ENCODE data around the gene SEC11A. TPM values are rescaled to one million over a fixed set of nuclear protein-coding genes. Genes with fewer than 3 reads are reported as not detected.

SEC11A gene
- 100 to 1,000 TPM; 159 to 160 TPM for total RNA-seq
- polyA plus RNA-seq (ENCODE audit: insufficient read length in 6 of 6) = 100 to 1,000 TPM; 239 to 279 (median 268) TPM
- long read RNA-seq, donor 1, transcript SEC11A-201 (6 exons, 1,656 nt) = minor isoform, 125 of 386 reads
- long read RNA-seq, donor 1, transcript SEC11A-207 (1 exons, 2,204 nt) = major isoform, 232 of 386 reads
- long read RNA-seq, donor 1, transcript SEC11A-202 (7 exons, 1,223 nt) = minor isoform, 8 of 386 reads
- long read RNA-seq, donor 1, transcript SEC11A-206 (2 exons, 3,626 nt) = minor isoform, 12 of 386 reads
- long read RNA-seq, donor 1, partial matches to known transcripts = 7 of 386 reads
- long read RNA-seq, donor 1, other reads (novel, unspliced or antisense) = 0 of 386 reads
- long read RNA-seq, donor 2, transcript SEC11A-207 (1 exons, 2,204 nt) = major isoform, 179 of 333 reads
- long read RNA-seq, donor 2, transcript SEC11A-206 (2 exons, 3,626 nt) = minor isoform, 9 of 333 reads
- long read RNA-seq, donor 2, transcript SEC11A-201 (6 exons, 1,656 nt) = minor isoform, 107 of 333 reads
- long read RNA-seq, donor 2, transcript SEC11A-202 (7 exons, 1,223 nt) = minor isoform, 9 of 333 reads
- long read RNA-seq, donor 2, partial matches to known transcripts = 24 of 333 reads
- long read RNA-seq, donor 2, other reads (novel, unspliced or antisense) = 0 of 333 reads
- long read RNA-seq, donor 3, transcript SEC11A-201 (6 exons, 1,656 nt) = minor isoform, 107 of 311 reads
- long read RNA-seq, donor 3, transcript SEC11A-207 (1 exons, 2,204 nt) = major isoform, 191 of 311 reads
- long read RNA-seq, donor 3, transcript SEC11A-206 (2 exons, 3,626 nt) = minor isoform, 7 of 311 reads
- long read RNA-seq, donor 3, partial matches to known transcripts = 0 of 311 reads
- long read RNA-seq, donor 3, other reads (novel, unspliced or antisense) = 0 of 311 reads
- long read RNA-seq, donor 4, transcript SEC11A-202 (7 exons, 1,223 nt) = minor isoform, 10 of 188 reads
- long read RNA-seq, donor 4, transcript SEC11A-201 (6 exons, 1,656 nt) = major isoform, 158 of 188 reads
- long read RNA-seq, donor 4, transcript SEC11A-207 (1 exons, 2,204 nt) = minor isoform, 7 of 188 reads
- long read RNA-seq, donor 4, partial matches to known transcripts = 5 of 188 reads
- long read RNA-seq, donor 4, other reads (novel, unspliced or antisense) = 2 of 188 reads
- long read RNA-seq, donor 5, transcript SEC11A-207 (1 exons, 2,204 nt) = major isoform, 152 of 257 reads
- long read RNA-seq, donor 5, transcript SEC11A-202 (7 exons, 1,223 nt) = minor isoform, 5 of 257 reads
- long read RNA-seq, donor 5, transcript SEC11A-201 (6 exons, 1,656 nt) = minor isoform, 87 of 257 reads
- long read RNA-seq, donor 5, transcript SEC11A-206 (2 exons, 3,626 nt) = minor isoform, 8 of 257 reads
- long read RNA-seq, donor 5, partial matches to known transcripts = 0 of 257 reads
- long read RNA-seq, donor 5, other reads (novel, unspliced or antisense) = 0 of 257 reads
- long read RNA-seq, donor 6, transcript SEC11A-207 (1 exons, 2,204 nt) = major isoform, 271 of 469 reads
- long read RNA-seq, donor 6, transcript SEC11A-202 (7 exons, 1,223 nt) = minor isoform, 11 of 469 reads
- long read RNA-seq, donor 6, transcript SEC11A-201 (6 exons, 1,656 nt) = minor isoform, 150 of 469 reads
- long read RNA-seq, donor 6, transcript SEC11A-206 (2 exons, 3,626 nt) = minor isoform, 9 of 469 reads
- long read RNA-seq, donor 6, partial matches to known transcripts = 20 of 469 reads
- long read RNA-seq, donor 6, other reads (novel, unspliced or antisense) = 0 of 469 reads
- long read RNA-seq, donor 7, transcript SEC11A-207 (1 exons, 2,204 nt) = minor isoform, 31 of 89 reads
- long read RNA-seq, donor 7, transcript SEC11A-201 (6 exons, 1,656 nt) = major isoform, 47 of 89 reads
- long read RNA-seq, donor 7, partial matches to known transcripts = 5 of 89 reads
- long read RNA-seq, donor 7, other reads (novel, unspliced or antisense) = 0 of 89 reads
- long read RNA-seq, donor 8, transcript SEC11A-206 (2 exons, 3,626 nt) = minor isoform, 9 of 126 reads
- long read RNA-seq, donor 8, transcript SEC11A-207 (1 exons, 2,204 nt) = minor isoform, 44 of 126 reads
- long read RNA-seq, donor 8, transcript SEC11A-201 (6 exons, 1,656 nt) = major isoform, 68 of 126 reads
- long read RNA-seq, donor 8, partial matches to known transcripts = 0 of 126 reads
- long read RNA-seq, donor 8, other reads (novel, unspliced or antisense) = 0 of 126 reads
- long read RNA-seq, donor 9, partial matches to known transcripts = 0 of 3 reads
- long read RNA-seq, donor 9, other reads (novel, unspliced or antisense) = 0 of 3 reads
- long read RNA-seq, donor 10, transcript SEC11A-201 (6 exons, 1,656 nt) = major isoform, 144 of 162 reads
- long read RNA-seq, donor 10, transcript SEC11A-205 (5 exons, 882 nt) = minor isoform, 8 of 162 reads
- long read RNA-seq, donor 10, partial matches to known transcripts = 4 of 162 reads
- long read RNA-seq, donor 10, other reads (novel, unspliced or antisense) = 1 of 162 reads
- long read RNA-seq, donor 11 = 0 reads
- long read RNA-seq, donor 12, transcript SEC11A-206 (2 exons, 3,626 nt) = minor isoform, 6 of 196 reads
- long read RNA-seq, donor 12, transcript SEC11A-201 (6 exons, 1,656 nt) = major isoform, 90 of 196 reads
- long read RNA-seq, donor 12, transcript SEC11A-202 (7 exons, 1,223 nt) = minor isoform, 5 of 196 reads
- long read RNA-seq, donor 12, transcript SEC11A-207 (1 exons, 2,204 nt) = minor isoform, 88 of 196 reads
- long read RNA-seq, donor 12, partial matches to known transcripts = 0 of 196 reads
- long read RNA-seq, donor 12, other reads (novel, unspliced or antisense) = 0 of 196 reads

DNA sequence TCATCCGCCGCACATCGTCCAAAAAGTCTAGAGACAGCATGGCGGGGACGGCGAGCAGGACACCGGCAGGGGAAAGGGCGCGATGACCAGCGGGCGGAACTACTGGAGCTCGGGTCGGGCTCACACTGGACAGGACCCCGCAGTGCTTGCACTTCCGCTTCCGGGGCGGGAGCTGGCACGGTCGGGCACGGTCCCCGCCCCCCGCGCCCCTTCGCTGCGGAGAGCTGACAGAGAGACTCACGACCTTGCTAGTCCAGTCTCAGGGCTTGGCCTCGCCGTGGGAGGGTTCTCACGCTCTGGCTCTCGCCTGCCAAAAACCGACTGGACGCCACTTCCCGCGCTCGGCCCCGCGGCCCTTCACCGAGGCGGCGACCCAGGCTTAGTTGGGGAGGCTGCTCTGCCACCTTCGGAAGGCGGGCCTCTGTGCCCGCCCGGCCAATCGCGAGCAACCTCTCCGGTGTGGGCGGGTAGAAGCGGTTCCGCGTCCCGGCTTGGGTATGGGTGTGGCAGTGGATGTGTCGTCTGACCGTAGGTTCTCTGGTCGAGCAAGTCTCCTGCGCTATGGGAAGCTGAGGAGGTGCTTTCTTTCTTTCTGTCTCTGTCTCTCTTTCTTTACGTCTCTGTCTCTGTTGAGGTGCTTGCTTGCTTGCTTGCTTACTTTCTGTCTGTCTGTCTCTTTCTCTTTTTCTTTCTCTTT, at the start of gene SEC11A:
Gene SEC11A, minus strand, starts transcription at position 104 of the 697 bp plus-strand sequence. Its CDS starts 64 bp downstream, at position 40.
- TF ChIP-seq CTCF (IDR thresholded peaks at IDR 0.05) = peak in 1 of 2 donors; percentile 2
- H3K36me3 ChIP-seq = peaks cover 0 to 15% of the 10 kb centered on the region in 2 donors
- ATAC-seq (peak; percentile 98), DNase-seq (peak; percentile 93 to 98 (median 96))
- H3K4me3 ChIP-seq = peak within 1 kb of the TSS; percentile 71 to 89
- H3K27me3 ChIP-seq = no peaks in the 10 kb centered on the region
- H3K9me3 ChIP-seq = no peaks in the 10 kb centered on the region
- peaks cover 7 to 63% of the 10 kb centered on the region in 2 donors for H3K4me1 ChIP-seq
- intact Hi-C loops (cut with DNase I) = no loop called here
- peak within 1 kb of the TSS; percentile 92 to 96 for H3K27ac ChIP-seq

GRCh38 chr15:84765675-84766074, 49.7 kb upstream of the SEC11A start:
- ATAC-seq = no peak
- intact Hi-C loops (cut with DNase I) = no loop called here

More at GRCh38 chr15:84765675-84766074, 49.7 kb upstream of the SEC11A start:
- H3K9me3 ChIP-seq = no peaks in the 10 kb centered on the region
- no peaks in the 10 kb centered on the region for H3K27me3 ChIP-seq
- no peak for DNase-seq
- H3K4me1 ChIP-seq = peaks cover 6 to 41% of the 10 kb centered on the region in 2 donors
- H3K27ac ChIP-seq = no peak overlapping the region
- TF ChIP-seq CTCF (IDR thresholded peaks at IDR 0.05) = no peak
- peaks cover 0 to 49% of the 10 kb centered on the region in 2 donors for H3K36me3 ChIP-seq
- H3K4me3 ChIP-seq = no peak overlapping the region

All from left lung (tissue), 14 donors.